ENCODE results near the gene FAM184B. TPM values are rescaled to one million over a fixed set of nuclear protein-coding genes. Genes with fewer than 3 reads are reported as not detected.

Gene FAM184B
- total and polyA plus RNA-seq, 5 experiments from 2014 or later = 0.03 to 0.13 TPM; not detected in 3

DNA sequence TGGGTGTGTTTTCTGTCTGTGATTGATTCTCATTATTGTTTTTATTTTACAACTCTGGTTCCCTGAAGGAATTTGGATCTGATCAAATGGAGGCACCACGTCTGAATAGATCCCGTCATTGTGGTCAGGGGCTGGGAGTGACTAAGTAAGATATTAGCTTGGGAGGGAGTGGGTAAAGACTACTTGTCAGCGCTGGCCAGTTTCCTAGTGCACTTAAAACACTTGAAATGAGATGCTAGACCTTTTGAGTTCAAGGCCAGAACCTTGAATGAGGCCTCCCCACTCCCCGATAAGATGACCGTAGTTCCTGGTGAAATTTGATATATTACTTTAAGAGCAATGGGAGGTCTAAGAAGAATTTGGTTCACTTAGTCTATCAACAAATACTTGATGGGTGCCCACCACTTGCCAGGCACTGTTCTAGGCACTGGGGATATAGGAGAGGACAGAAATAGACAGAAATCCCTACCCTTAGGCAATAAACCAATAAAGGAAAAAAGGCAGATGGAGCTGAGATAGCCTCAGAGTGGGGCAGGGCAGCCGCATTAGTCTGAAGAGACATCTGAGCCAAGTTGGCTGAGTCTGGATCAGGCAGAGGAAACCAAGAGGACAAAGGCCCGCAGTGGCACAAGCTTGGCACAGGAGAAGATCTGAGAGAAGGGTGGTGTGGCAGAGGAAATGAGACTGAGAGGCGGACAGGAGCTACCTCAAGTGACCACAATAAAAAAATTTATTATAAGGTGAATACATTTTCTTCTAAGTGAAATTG lies 11.8 kb downstream of the FAM184B start:
- POLR2A ChIA-PET = no interaction called here
- DNase-seq = no peak

GRCh38 chr4:17766826-17767458 lies 14.5 kb downstream of the FAM184B start:
- POLR2A ChIA-PET = no interaction called here

More for the DNA sequence above, 11.8 kb downstream of the FAM184B start:
- peaks cover 0 to 5% (median 0%) of the 10 kb centered on the region in 3 donors for H3K36me3 Mint-ChIP-seq
- H3K4me3 Mint-ChIP-seq = no peak overlapping the region
- no peak for ATAC-seq
- H3K27ac Mint-ChIP-seq = no peak overlapping the region
- H3K4me1 Mint-ChIP-seq = peaks cover 0 to 11% (median 7%) of the 10 kb centered on the region in 4 donors
- H3K9me3 Mint-ChIP-seq = peaks cover 0 to 7% (median 0%) of the 10 kb centered on the region in 9 donors
- peaks cover 0 to 5% (median 0%) of the 10 kb centered on the region in 5 donors for H3K27me3 Mint-ChIP-seq

GRCh38 chr4:17765514-17766286 lies 15.7 kb downstream of the FAM184B start:
- no peak for ATAC-seq
- H3K4me3 Mint-ChIP-seq = peak overlapping the region in 5 of 10 donors; percentile 10 to 34 (median 23)
- peaks cover 0 to 9% (median 0%) of the 10 kb centered on the region in 5 donors for H3K27me3 Mint-ChIP-seq

More at GRCh38 chr4:17766826-17767458, 14.5 kb downstream of the FAM184B start:
- H3K36me3 Mint-ChIP-seq = peaks cover 0 to 5% (median 0%) of the 10 kb centered on the region in 3 donors
- H3K4me3 Mint-ChIP-seq = no peak overlapping the region
- no peak for ATAC-seq
- peaks cover 0 to 14% (median 7%) of the 10 kb centered on the region in 4 donors for H3K4me1 Mint-ChIP-seq
- no peak overlapping the region for H3K27ac Mint-ChIP-seq
- H3K9me3 Mint-ChIP-seq = peaks cover 0 to 7% (median 0%) of the 10 kb centered on the region in 9 donors
- no peak for DNase-seq
- peaks cover 0 to 6% (median 0%) of the 10 kb centered on the region in 5 donors for H3K27me3 Mint-ChIP-seq

DNA sequence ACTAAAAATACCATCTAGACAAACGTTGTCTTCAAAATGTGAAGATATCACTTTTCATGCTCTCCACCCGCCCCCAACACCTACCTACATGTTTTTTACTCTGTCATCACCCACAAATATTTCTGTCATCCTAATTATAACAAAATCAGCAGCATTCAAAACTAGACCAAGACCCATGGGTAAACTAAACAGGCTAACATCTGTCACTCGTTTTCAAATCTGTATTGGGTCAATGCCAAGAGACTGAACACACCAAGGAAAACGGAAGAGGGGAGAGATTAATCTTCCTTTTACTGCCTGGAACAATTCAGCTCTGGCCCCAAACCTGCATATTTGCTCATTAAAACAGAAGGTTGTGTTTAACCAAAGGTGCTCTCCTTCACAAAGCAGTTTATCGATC lies 17.5 kb downstream of the FAM184B start:
- DNase-seq (no peak), ATAC-seq (no peak)
- Mint-ChIP-seq H3K27ac (peak overlapping the region in 1 of 10 donors; percentile 9), H3K27me3 (peaks cover 0 to 7% (median 0%) of the 10 kb centered on the region in 5 donors), H3K4me3 (no peak overlapping the region), H3K4me1 (peaks cover 0 to 14% (median 7%) of the 10 kb centered on the region in 4 donors), H3K9me3 (peaks cover 0 to 7% (median 0%) of the 10 kb centered on the region in 9 donors), H3K36me3 (peaks cover 0 to 5% (median 0%) of the 10 kb centered on the region in 3 donors)
- POLR2A ChIA-PET = no interaction called here

More at GRCh38 chr4:17765514-17766286, 15.7 kb downstream of the FAM184B start:
- Mint-ChIP-seq H3K36me3 (peaks cover 0 to 5% (median 0%) of the 10 kb centered on the region in 3 donors), H3K9me3 (peaks cover 0 to 7% (median 0%) of the 10 kb centered on the region in 9 donors), H3K27ac (peak overlapping the region in 6 of 10 donors; percentile 36 to 86 (median 47)), H3K4me1 (peaks cover 0 to 14% (median 7%) of the 10 kb centered on the region in 4 donors)
- no peak for DNase-seq
- POLR2A ChIA-PET = no interaction called here

DNA sequence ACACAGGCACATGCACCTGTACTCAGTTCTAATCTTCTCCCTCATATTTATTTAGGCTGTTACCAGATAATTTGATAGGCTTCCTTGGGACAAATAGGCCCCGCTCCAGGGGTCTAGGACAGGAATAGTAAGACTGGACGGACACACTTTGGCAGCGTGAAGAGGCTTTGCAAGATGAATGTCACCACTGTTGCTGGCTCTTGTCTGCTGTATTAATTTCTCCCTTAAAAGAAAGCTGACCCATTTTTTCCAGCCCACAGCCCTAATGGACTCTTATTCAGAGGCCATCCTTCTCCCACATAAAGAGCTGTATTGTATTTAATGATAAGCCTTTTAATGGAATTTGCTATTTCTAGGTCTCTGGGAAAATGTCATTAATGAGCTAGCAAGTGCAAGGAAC lies 18.0 kb downstream of the FAM184B start:
- no peak for ATAC-seq
- POLR2A ChIA-PET = no interaction called here
- Mint-ChIP-seq H3K4me3 (no peak overlapping the region), H3K36me3 (peaks cover 0 to 5% (median 0%) of the 10 kb centered on the region in 3 donors), H3K27ac (no peak overlapping the region), H3K4me1 (peaks cover 0 to 14% (median 7%) of the 10 kb centered on the region in 4 donors), H3K27me3 (peaks cover 0 to 7% (median 0%) of the 10 kb centered on the region in 5 donors), H3K9me3 (peaks cover 0 to 7% (median 0%) of the 10 kb centered on the region in 9 donors)
- DNase-seq = no peak

DNA sequence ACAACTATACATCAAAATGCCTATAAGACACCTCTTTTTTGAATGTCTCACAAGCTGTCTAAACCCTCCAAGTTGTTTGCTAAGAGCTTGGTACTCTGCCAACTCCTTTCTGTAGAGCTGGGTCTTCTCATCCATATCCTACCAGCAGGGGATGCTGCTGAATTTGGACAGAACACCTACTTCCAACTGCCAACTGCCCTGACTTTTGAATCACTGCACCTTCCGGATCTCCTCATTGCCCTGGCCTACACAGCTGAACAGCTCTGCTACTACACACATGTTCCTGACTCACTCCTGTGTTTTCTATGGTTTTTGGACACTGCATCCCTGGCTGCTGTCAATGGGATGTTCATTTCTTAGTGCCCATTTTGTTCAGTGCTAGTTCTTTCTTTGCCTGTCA lies 18.7 kb downstream of the FAM184B start:
- Mint-ChIP-seq H3K27ac (no peak overlapping the region), H3K36me3 (peaks cover 0 to 5% (median 0%) of the 10 kb centered on the region in 3 donors), H3K4me3 (no peak overlapping the region), H3K4me1 (peaks cover 2 to 14% (median 7%) of the 10 kb centered on the region in 4 donors), H3K27me3 (peaks cover 0 to 7% (median 0%) of the 10 kb centered on the region in 5 donors), H3K9me3 (peaks cover 0 to 7% (median 0%) of the 10 kb centered on the region in 9 donors)
- POLR2A ChIA-PET = no interaction called here
- ATAC-seq (no peak), DNase-seq (no peak)

DNA sequence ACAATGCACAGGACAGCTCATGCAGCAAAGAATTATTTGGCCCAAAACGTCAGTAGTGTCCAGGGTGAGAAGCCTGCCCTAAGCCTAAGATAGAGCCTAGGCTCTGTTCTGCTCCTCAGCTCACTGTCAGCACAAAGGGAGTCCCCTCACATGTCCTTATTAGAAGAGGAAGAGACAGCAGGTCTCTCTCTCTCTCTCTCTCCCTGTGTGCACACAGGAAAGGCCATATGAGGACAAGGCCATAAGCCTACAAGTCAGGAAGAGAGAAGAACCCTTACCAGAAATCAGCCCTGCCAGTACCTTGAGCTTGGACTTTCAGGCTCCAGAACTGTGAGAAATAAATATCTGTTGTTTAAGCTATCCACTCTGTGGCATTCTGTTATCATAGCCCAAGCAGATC lies 20.4 kb downstream of the FAM184B start:
- POLR2A ChIA-PET = no interaction called here
- no peak overlapping the region for H3K4me3 Mint-ChIP-seq
- H3K27ac Mint-ChIP-seq = no peak overlapping the region
- DNase-seq = no peak
- H3K4me1 Mint-ChIP-seq = peaks cover 2 to 13% (median 7%) of the 10 kb centered on the region in 4 donors
- H3K36me3 Mint-ChIP-seq = peaks cover 0 to 4% (median 0%) of the 10 kb centered on the region in 3 donors
- H3K9me3 Mint-ChIP-seq = peaks cover 0 to 4% (median 0%) of the 10 kb centered on the region in 9 donors
- peaks cover 0 to 7% (median 0%) of the 10 kb centered on the region in 5 donors for H3K27me3 Mint-ChIP-seq
- no peak for ATAC-seq

DNA sequence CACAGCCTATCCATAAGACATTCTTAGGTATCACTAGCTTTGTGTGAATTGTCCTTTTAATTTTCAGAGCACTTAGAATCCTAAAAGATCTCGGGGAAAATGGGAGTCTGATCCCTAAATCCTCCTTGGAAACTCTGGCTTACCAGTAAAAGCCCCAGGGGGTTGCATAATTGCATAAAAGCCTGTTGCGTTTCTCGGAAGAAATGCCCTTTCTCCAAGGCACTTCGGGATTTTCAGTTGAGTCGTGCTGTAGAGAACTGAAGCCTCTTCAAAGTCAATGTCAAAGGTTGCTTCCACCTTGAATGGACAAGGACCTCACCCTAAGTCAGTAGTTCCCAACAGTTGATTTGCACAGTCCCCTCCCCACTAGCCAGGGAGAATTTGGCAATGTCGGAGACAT lies 20.8 kb downstream of the FAM184B start:
- no peak overlapping the region for H3K27ac Mint-ChIP-seq
- H3K4me1 Mint-ChIP-seq = peaks cover 2 to 8% (median 3%) of the 10 kb centered on the region in 4 donors
- H3K27me3 Mint-ChIP-seq = peaks cover 0 to 8% (median 0%) of the 10 kb centered on the region in 5 donors
- peaks cover 0 to under 1% (median 0%) of the 10 kb centered on the region in 3 donors for H3K36me3 Mint-ChIP-seq
- ATAC-seq (no peak), DNase-seq (no peak)
- no peaks in the 10 kb centered on the region for H3K9me3 Mint-ChIP-seq
- no peak overlapping the region for H3K4me3 Mint-ChIP-seq
- POLR2A ChIA-PET = no interaction called here

DNA sequence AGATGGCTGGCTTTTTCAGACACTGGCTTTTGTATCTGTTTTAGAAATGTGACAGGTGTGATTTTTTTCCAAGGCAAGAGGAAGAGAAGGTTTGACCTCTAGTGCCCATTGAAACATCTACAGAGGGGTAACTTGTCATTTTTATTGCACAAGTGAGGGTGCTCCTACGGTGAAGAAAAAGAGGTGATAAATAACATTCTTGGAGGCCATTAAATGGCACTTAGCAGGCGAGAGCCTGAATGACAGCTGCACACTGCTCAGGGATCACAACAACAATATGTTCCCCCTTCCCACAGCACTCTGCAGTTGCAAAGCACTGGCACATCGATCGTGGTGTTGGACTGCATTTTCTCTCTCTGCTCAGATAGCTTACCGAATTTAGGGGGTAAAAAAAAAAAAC lies 22.9 kb downstream of the FAM184B start:
- H3K4me1 Mint-ChIP-seq = peaks cover 0 to 2% (median 0%) of the 10 kb centered on the region in 4 donors
- POLR2A ChIA-PET = no interaction called here

GRCh38 chr4:17757621-17758020 lies 23.8 kb downstream of the FAM184B start:
- Mint-ChIP-seq H3K27me3 (peaks cover 0 to 10% (median 1%) of the 10 kb centered on the region in 5 donors), H3K9me3 (no peaks in the 10 kb centered on the region), H3K4me1 (peaks cover 0 to 2% (median 0%) of the 10 kb centered on the region in 4 donors), H3K4me3 (no peak overlapping the region), H3K27ac (no peak overlapping the region), H3K36me3 (no peaks in the 10 kb centered on the region)
- POLR2A ChIA-PET = no interaction called here
- no peak for DNase-seq
- no peak for ATAC-seq

More for the DNA sequence above, 22.9 kb downstream of the FAM184B start:
- no peaks in the 10 kb centered on the region for H3K36me3 Mint-ChIP-seq
- H3K9me3 Mint-ChIP-seq = no peaks in the 10 kb centered on the region
- ATAC-seq (no peak), DNase-seq (no peak)
- H3K27ac Mint-ChIP-seq = no peak overlapping the region
- H3K27me3 Mint-ChIP-seq = peaks cover 0 to 10% (median 1%) of the 10 kb centered on the region in 5 donors
- H3K4me3 Mint-ChIP-seq = no peak overlapping the region

DNA sequence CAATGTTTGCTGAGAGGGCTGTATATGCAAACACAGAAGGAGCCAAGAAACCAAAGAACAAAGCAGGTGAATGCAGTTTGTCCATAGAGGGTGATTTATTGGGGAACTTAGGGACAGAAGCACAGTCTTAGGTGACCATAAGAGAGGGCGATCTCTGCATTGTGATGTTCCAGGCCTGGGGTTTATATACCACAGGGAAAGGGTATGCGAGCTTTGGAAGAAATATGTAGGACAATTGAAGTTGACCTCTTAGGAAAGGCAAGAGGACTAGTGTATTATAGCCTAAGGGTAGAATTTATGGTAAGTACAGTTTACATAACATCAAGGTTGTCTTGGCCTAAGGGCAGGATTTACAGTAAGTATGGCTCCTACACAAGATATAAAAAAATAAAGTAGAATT lies 27.8 kb downstream of the FAM184B start:
- no peak overlapping the region for H3K27ac Mint-ChIP-seq
- peaks cover 0 to 2% (median 0%) of the 10 kb centered on the region in 4 donors for H3K4me1 Mint-ChIP-seq
- peaks cover 0 to 3% (median 1%) of the 10 kb centered on the region in 5 donors for H3K27me3 Mint-ChIP-seq
- H3K9me3 Mint-ChIP-seq = no peaks in the 10 kb centered on the region
- H3K4me3 Mint-ChIP-seq = no peak overlapping the region
- no peaks in the 10 kb centered on the region for H3K36me3 Mint-ChIP-seq
- POLR2A ChIA-PET = no interaction called here
- DNase-seq (no peak), ATAC-seq (no peak)

GRCh38 chr4:17740702-17741101 lies 40.7 kb downstream of the FAM184B start:
- ATAC-seq (no peak), DNase-seq (no peak)
- Mint-ChIP-seq H3K27ac (no peak overlapping the region), H3K27me3 (peaks cover 0 to 23% (median 8%) of the 10 kb centered on the region in 5 donors), H3K4me3 (no peak overlapping the region), H3K4me1 (no peaks in the 10 kb centered on the region), H3K9me3 (no peaks in the 10 kb centered on the region), H3K36me3 (no peaks in the 10 kb centered on the region)
- POLR2A ChIA-PET = no interaction called here
